ENCODE measurements around the gene HGFAC. TPM values are rescaled to one million over a fixed set of nuclear protein-coding genes. Genes with fewer than 3 reads are reported as not detected.

The HGFAC gene
- total RNA-seq, 1 experiment from 2014 or later: 0.04 TPM

DNA sequence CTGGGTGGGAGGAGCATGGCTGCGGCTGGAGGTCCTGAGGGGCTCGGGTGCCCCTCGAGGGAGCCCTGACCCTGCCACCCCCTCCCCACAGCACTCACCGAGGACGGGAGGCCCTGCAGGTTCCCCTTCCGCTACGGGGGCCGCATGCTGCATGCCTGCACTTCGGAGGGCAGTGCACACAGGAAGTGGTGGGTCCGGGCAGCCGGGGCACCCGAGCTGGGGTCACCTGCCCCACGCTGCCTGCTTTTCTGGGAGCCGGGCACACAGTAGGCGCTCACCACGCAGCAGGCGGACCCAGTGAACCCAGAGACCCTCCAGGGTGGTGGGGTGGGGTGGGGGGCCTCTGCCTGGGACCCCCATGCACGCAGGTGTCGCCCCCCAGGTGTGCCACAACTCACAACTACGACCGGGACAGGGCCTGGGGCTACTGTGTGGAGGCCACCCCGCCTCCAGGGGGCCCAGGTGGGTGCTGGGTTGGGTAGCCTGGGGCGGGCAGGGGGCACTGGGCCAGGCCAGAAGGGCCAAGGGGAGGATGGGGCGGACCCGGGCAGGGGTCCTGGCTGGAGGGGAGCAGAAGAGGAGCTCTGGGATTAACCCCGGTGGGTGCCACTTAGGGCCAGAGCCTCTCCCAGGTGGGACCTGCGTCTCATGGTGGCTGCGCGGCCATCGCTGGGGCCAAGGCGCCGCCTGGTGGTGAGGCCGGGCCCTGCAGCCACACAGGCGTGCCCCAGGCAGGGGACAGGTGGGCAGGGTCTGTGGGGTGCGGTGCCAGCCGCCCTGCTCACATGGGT, 1.4 kb downstream of the HGFAC start:
- Histone ChIP-seq H2AFZ (ENCODE audit: low read length) (peak overlapping the region; percentile 50), H4K20me1 (ENCODE audit: low read length) (no peaks in the 10 kb centered on the region), H3F3A (ENCODE audit: low read length, unreplicated experiment) (no peaks in the 10 kb centered on the region), H3K27me3 (ENCODE audit: low read length) (no peaks in the 10 kb centered on the region), H3K9me3 (ENCODE audit: low read length) (no peaks in the 10 kb centered on the region), H3K4me1 (ENCODE audit: insufficient read depth, low read length) (no peaks in the 10 kb centered on the region), H3K79me2 (ENCODE audit: low read length) (no peaks in the 10 kb centered on the region), H3K27ac (ENCODE audit: low read length) (no peak overlapping the region), H3K4me2 (ENCODE audit: low read length) (no peak overlapping the region), H3K4me3 (ENCODE audit: low read length) (no peak overlapping the region), H3K9me2 (replicated peaks; ENCODE audit: low read length) (no peaks in the 10 kb centered on the region), H3K36me3 (ENCODE audit: low read depth, low read length) (no peaks in the 10 kb centered on the region), H3K9ac (ENCODE audit: low read length) (no peak overlapping the region)
- intact Hi-C loops (cut with micrococcal nuclease): no loop called here
- ATAC-seq: peak; percentile 82
- ChIA-PET CTCF (no interaction called here), POLR2A (ENCODE audit: unreplicated experiment) (no interaction called here)
- BruUV-seq (replicated peaks): no TSS peak
- peak; percentile 59 for DNase-seq
- TF ChIP-seq CTCF (conservative IDR thresholded peaks at IDR 0.05; ENCODE audit: low read depth, low read length) (peak; percentile 85), EZH2 (IDR thresholded peaks at IDR 0.05; ENCODE audit: low read length, unreplicated experiment) (no peak), EZH2phosphoT487 (IDR thresholded peaks at IDR 0.05; ENCODE audit: borderline replicate concordance, low read length) (no peak)

- DNase-seq: no peak
- intact Hi-C loops (cut with micrococcal nuclease): no loop called here
- Histone ChIP-seq H3K9ac (ENCODE audit: low read length) (no peak overlapping the region), H3K27me3 (ENCODE audit: low read length) (no peaks in the 10 kb centered on the region), H2AFZ (ENCODE audit: low read length) (no peak overlapping the region), H3F3A (ENCODE audit: low read length, unreplicated experiment) (no peaks in the 10 kb centered on the region), H3K4me1 (ENCODE audit: insufficient read depth, low read length) (no peaks in the 10 kb centered on the region), H3K79me2 (ENCODE audit: low read length) (no peaks in the 10 kb centered on the region), H3K9me3 (ENCODE audit: low read length) (no peaks in the 10 kb centered on the region), H3K9me2 (replicated peaks; ENCODE audit: low read length) (no peaks in the 10 kb centered on the region), H3K4me3 (ENCODE audit: low read length) (no peak overlapping the region), H3K36me3 (ENCODE audit: low read depth, low read length) (no peaks in the 10 kb centered on the region), H3K4me2 (ENCODE audit: low read length) (no peak overlapping the region), H4K20me1 (ENCODE audit: low read length) (no peaks in the 10 kb centered on the region), H3K27ac (ENCODE audit: low read length) (no peak overlapping the region)
- POLR2A ChIA-PET (ENCODE audit: unreplicated experiment): no interaction called here
- BruUV-seq (replicated peaks): no TSS peak
- CTCF ChIA-PET: no interaction called here
- no peak for ATAC-seq
- TF ChIP-seq EZH2phosphoT487 (IDR thresholded peaks at IDR 0.05; ENCODE audit: borderline replicate concordance, low read length) (no peak), CTCF (conservative IDR thresholded peaks at IDR 0.05; ENCODE audit: low read depth, low read length) (no peak; the same call in 1 of the 2 replicates), EZH2 (IDR thresholded peaks at IDR 0.05; ENCODE audit: low read length, unreplicated experiment) (no peak)
These were observed 2.1 kb downstream of the HGFAC start for GRCh38 chr4:3443750-3444309.
